Melanocyte of skin (primary cell): ENCODE data around the gene JAZF1. TPM values are rescaled to one million over a fixed set of nuclear protein-coding genes. Genes with fewer than 3 reads are reported as not detected.

Source experiments
- small RNA-seq, 2 donors: library from RNA; depleted of rRNA; stranded (forward); fragments of <200 nt; gene quantifications; one replicate each; pipeline ENCODE3, GENCODE V24; 2012
- total RNA-seq, 2 donors: library from RNA; depleted of rRNA; stranded (reverse); fragments of >200 nt; gene quantifications; 2 replicates each; pipeline ENCODE4 v1.2.3, GENCODE V29; 2012

Gene JAZF1
- total RNA-seq, result 10 to 100 TPM; 12.7 to 17.0 TPM

GRCh38 chr7:28180364-28181147 is at the start of gene JAZF1:
TSS of gene JAZF1 (minus strand) at chr7:28180795.

Small RNA genes lying within 50 kb of the gene (small RNA-seq; reads per million reads assigned to genes)
- gene RNU6-979P, result 0 reads per million in 2 donors

Other genes with a start within 250 kb of the JAZF1 start
- 10 to 100 TPM in 1 of 2 donors, 1 to 10 TPM in 1; 2.7 to 11.7 TPM for gene CREB5, start 231.7 kb upstream of the JAZF1 start, total RNA-seq